Breast epithelium (tissue), 3 donors: Measurements from ENCODE around the gene MYO15A.

Source experiments
- CTCF ChIP-seq, 3 donors: fragments of 450-650 bp; IDR thresholded peaks; one replicate each; pipeline ENCODE4 v1.5.1; 2016 to 2017; ENCODE audit warnings: antibody characterized with exemption in 3 of 3, mild to moderate bottlenecking in 3 of 3, moderate library complexity in 3 of 3
- POLR2A ChIP-seq: fragments of 450-650 bp; IDR thresholded peaks from one replicate; pipeline ENCODE4 v1.6.1; 2016; ENCODE audit warnings: antibody characterized with exemption, mild to moderate bottlenecking, moderate library complexity
- POLR2AphosphoS5 ChIP-seq, 3 donors: sonication (generic); formaldehyde crosslinking; IDR thresholded peaks; one replicate each; pipeline ENCODE4 v1.6.1; 2017; ENCODE audit warnings: antibody characterized with exemption in 3 of 3

- TF ChIP-seq POLR2A (no peak), CTCF (IDR thresholded peaks at IDR 0.05) (no peak), POLR2AphosphoS5 (IDR thresholded peaks at IDR 0.05) (no peak)
Observed at GRCh38 chr17:18117533-18117932, 9.0 kb downstream of the MYO15A start.
